Measurements from ENCODE around the gene ADAM22.

Gene ADAM22

DNA sequence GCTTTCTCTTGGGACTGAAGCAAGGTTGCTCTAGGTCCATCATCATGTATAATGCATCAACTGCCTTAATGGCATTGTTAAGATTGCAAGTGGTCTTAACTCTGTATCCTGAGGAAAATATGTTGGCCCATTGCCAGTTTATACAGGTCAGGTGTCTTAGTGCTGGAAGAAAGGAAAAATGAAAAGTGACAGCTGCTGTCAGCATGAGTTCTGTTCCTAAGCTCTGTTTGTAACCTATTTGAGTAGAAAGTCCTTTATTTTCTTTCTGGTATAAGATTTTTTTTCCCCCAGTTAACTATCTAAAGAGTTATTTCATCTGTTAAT, 158.6 kb downstream of the ADAM22 start:
- no peaks in the 10 kb centered on the region for H3K9me3 ChIP-seq (ENCODE audit: insufficient read depth, low read length)
- H3K9ac ChIP-seq (ENCODE audit: low read length) = no peak overlapping the region
- H3K4me2 ChIP-seq (ENCODE audit: low read depth, low read length, poor library complexity, severe bottlenecking) = no peak overlapping the region
- H3K36me3 ChIP-seq (ENCODE audit: low read length) = no peaks in the 10 kb centered on the region
- no peak overlapping the region for H3K4me3 ChIP-seq (ENCODE audit: insufficient read depth, low read length, poor library complexity, severe bottlenecking)
- no peak overlapping the region for H2AFZ ChIP-seq (ENCODE audit: low read depth, low read length, severe bottlenecking)
- H3K27ac ChIP-seq (ENCODE audit: low read depth, low read length) = no peak overlapping the region
- H3K9me2 ChIP-seq (replicated peaks; ENCODE audit: insufficient read depth, low read length) = no peaks in the 10 kb centered on the region
- H3K79me2 ChIP-seq (ENCODE audit: insufficient read depth, low read length) = no peaks in the 10 kb centered on the region
- H3K27me3 ChIP-seq (ENCODE audit: low read length) = no peaks in the 10 kb centered on the region
- TF ChIP-seq, protein P1, sequence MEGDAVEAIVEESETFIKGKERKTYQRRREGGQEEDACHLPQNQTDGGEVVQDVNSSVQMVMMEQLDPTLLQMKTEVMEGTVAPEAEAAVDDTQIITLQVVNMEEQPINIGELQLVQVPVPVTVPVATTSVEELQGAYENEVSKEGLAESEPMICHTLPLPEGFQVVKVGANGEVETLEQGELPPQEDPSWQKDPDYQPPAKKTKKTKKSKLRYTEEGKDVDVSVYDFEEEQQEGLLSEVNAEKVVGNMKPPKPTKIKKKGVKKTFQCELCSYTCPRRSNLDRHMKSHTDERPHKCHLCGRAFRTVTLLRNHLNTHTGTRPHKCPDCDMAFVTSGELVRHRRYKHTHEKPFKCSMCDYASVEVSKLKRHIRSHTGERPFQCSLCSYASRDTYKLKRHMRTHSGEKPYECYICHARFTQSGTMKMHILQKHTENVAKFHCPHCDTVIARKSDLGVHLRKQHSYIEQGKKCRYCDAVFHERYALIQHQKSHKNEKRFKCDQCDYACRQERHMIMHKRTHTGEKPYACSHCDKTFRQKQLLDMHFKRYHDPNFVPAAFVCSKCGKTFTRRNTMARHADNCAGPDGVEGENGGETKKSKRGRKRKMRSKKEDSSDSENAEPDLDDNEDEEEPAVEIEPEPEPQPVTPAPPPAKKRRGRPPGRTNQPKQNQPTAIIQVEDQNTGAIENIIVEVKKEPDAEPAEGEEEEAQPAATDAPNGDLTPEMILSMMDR (IDR thresholded peaks at IDR 0.05; ENCODE audit: insufficient read depth, low read length, poor library complexity, severe bottlenecking) = no peak
- TF ChIP-seq EZH2phosphoT487 (conservative IDR thresholded peaks at IDR 0.05; ENCODE audit: low read length) = no peak
- no peaks in the 10 kb centered on the region; the same call in 1 of the 2 replicates for H4K20me1 ChIP-seq (ENCODE audit: low read depth, low read length)
- no peaks in the 10 kb centered on the region for H3F3A ChIP-seq (ENCODE audit: insufficient read depth)

DNA sequence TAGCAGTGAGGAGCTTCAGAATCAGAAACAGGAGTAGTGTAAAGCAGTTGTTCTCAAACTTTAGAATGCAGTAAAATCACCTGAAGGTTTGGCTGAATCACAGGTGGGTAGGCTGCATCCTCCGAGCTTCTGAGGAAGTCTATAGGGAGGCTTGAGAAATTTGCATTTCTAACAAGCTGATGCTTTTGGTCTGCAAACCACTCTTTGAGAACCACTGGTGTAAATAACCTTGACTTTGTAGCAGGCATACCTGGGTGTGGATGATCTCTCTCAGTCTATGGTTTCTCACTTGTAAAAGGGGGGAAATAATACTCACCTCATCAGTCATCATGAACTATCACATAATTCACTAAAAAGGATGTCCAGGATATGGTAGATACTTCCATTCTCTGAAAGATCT, 167.7 kb downstream of the ADAM22 start:
- H3K4me3 ChIP-seq (ENCODE audit: insufficient read depth, low read length, poor library complexity, severe bottlenecking) = no peak overlapping the region
- H3K4me2 ChIP-seq (ENCODE audit: low read depth, low read length, poor library complexity, severe bottlenecking) = no peak overlapping the region
- no peaks in the 10 kb centered on the region for H3K36me3 ChIP-seq (ENCODE audit: low read length)
- H2AFZ ChIP-seq (ENCODE audit: low read depth, low read length, severe bottlenecking) = no peak overlapping the region
- H3K79me2 ChIP-seq (ENCODE audit: insufficient read depth, low read length) = no peaks in the 10 kb centered on the region
- no peak for TF ChIP-seq EZH2phosphoT487 (conservative IDR thresholded peaks at IDR 0.05; ENCODE audit: low read length)
- TF ChIP-seq, protein P1 (IDR thresholded peaks at IDR 0.05; ENCODE audit: insufficient read depth, low read length, poor library complexity, severe bottlenecking) = no peak
- H3K9me2 ChIP-seq (replicated peaks; ENCODE audit: insufficient read depth, low read length) = no peaks in the 10 kb centered on the region
- H3K9me3 ChIP-seq (ENCODE audit: insufficient read depth, low read length) = no peaks in the 10 kb centered on the region
- H3K9ac ChIP-seq (ENCODE audit: low read length) = no peak overlapping the region
- no peaks in the 10 kb centered on the region; the same call in 1 of the 2 replicates for H4K20me1 ChIP-seq (ENCODE audit: low read depth, low read length)
- no peaks in the 10 kb centered on the region for H3F3A ChIP-seq (ENCODE audit: insufficient read depth)
- H3K27ac ChIP-seq (ENCODE audit: low read depth, low read length) = no peak overlapping the region
- H3K27me3 ChIP-seq (ENCODE audit: low read length) = no peaks in the 10 kb centered on the region

DNA sequence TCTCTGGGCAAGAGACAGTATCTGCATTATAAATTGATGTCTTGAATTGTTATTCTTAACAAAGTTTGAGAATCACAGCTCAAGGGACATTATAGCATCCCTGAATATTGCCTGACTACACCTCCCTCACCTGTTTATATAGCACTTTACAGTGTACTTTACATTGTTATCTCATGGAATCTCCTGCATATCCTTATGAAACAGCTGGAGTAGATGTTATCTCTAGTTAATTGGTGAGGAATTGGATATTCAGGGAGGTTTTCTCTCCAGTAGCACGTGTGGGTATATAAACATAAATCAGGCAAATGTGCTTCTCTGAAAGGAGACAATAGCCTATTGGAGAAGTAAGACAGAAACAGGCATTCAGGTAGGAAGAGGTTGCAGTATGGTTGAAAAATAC, 168.6 kb downstream of the ADAM22 start:
- no peaks in the 10 kb centered on the region for H3K79me2 ChIP-seq (ENCODE audit: insufficient read depth, low read length)
- no peaks in the 10 kb centered on the region for H3K36me3 ChIP-seq (ENCODE audit: low read length)
- no peak overlapping the region for H2AFZ ChIP-seq (ENCODE audit: low read depth, low read length, severe bottlenecking)
- no peak overlapping the region for H3K9ac ChIP-seq (ENCODE audit: low read length)
- H3F3A ChIP-seq (ENCODE audit: insufficient read depth) = no peaks in the 10 kb centered on the region
- H3K9me3 ChIP-seq (ENCODE audit: insufficient read depth, low read length) = no peaks in the 10 kb centered on the region
- H3K27me3 ChIP-seq (ENCODE audit: low read length) = no peaks in the 10 kb centered on the region
- no peak overlapping the region for H3K4me3 ChIP-seq (ENCODE audit: insufficient read depth, low read length, poor library complexity, severe bottlenecking)
- TF ChIP-seq EZH2phosphoT487 (conservative IDR thresholded peaks at IDR 0.05; ENCODE audit: low read length) = no peak
- TF ChIP-seq, protein P1 (IDR thresholded peaks at IDR 0.05; ENCODE audit: insufficient read depth, low read length, poor library complexity, severe bottlenecking) = no peak
- no peak overlapping the region for H3K27ac ChIP-seq (ENCODE audit: low read depth, low read length)
- H3K4me2 ChIP-seq (ENCODE audit: low read depth, low read length, poor library complexity, severe bottlenecking) = no peak overlapping the region
- no peaks in the 10 kb centered on the region for H3K9me2 ChIP-seq (replicated peaks; ENCODE audit: insufficient read depth, low read length)
- no peaks in the 10 kb centered on the region; the same call in 1 of the 2 replicates for H4K20me1 ChIP-seq (ENCODE audit: low read depth, low read length)

DNA sequence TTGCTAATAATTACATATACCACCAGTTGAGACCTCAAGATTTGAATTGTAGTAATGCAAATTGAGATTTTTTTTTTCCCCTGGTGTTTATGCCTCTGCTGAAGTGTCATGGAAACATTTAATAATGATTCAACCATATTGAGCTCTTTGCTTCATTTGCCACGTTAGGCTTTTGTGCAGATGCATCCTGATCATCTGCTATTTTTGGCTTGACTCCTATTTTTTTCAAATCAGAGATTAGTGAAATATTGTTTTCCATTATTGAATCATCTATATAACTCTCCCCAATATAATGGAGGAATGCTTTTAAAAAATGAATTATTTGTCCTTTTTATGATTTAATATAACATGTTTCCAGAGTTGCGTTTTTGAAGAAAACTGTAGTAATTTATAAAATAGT, 170.7 kb downstream of the ADAM22 start:
- TF ChIP-seq EZH2phosphoT487 (conservative IDR thresholded peaks at IDR 0.05; ENCODE audit: low read length) = no peak
- TF ChIP-seq, protein P1 (IDR thresholded peaks at IDR 0.05; ENCODE audit: insufficient read depth, low read length, poor library complexity, severe bottlenecking) = no peak
- H3F3A ChIP-seq (ENCODE audit: insufficient read depth) = no peaks in the 10 kb centered on the region
- no peaks in the 10 kb centered on the region for H3K9me2 ChIP-seq (replicated peaks; ENCODE audit: insufficient read depth, low read length)
- no peaks in the 10 kb centered on the region for H3K36me3 ChIP-seq (ENCODE audit: low read length)
- no peaks in the 10 kb centered on the region for H3K79me2 ChIP-seq (ENCODE audit: insufficient read depth, low read length)
- no peak overlapping the region for H2AFZ ChIP-seq (ENCODE audit: low read depth, low read length, severe bottlenecking)
- no peaks in the 10 kb centered on the region for H4K20me1 ChIP-seq (ENCODE audit: low read depth, low read length)
- no peak overlapping the region for H3K4me2 ChIP-seq (ENCODE audit: low read depth, low read length, poor library complexity, severe bottlenecking)
- no peaks in the 10 kb centered on the region for H3K27me3 ChIP-seq (ENCODE audit: low read length)
- H3K9me3 ChIP-seq (ENCODE audit: insufficient read depth, low read length) = no peaks in the 10 kb centered on the region
- no peak overlapping the region for H3K9ac ChIP-seq (ENCODE audit: low read length)
- no peak overlapping the region for H3K27ac ChIP-seq (ENCODE audit: low read depth, low read length)
- no peak overlapping the region for H3K4me3 ChIP-seq (ENCODE audit: insufficient read depth, low read length, poor library complexity, severe bottlenecking)
